Brain microvascular endothelial cell (primary cell): ENCODE measurements around the gene TTC4.
A peak's percentile ranks its signal among the peaks of the same experiment; 100 is the strongest.

Experiments used
- DNase-seq: peaks from one replicate; pipeline ENCODE4 v3.0.0-alpha.2; 2020
- H3K27ac ChIP-seq: fragments of 250-450 bp; sonication (Bioruptor Pico); 2 replicates; pipeline ENCODE4 v1.5.1; 2020; ENCODE audit warnings: mild to moderate bottlenecking, moderate library complexity
- H3K27me3 ChIP-seq: fragments of 250-450 bp; sonication (Bioruptor Pico); replicated peaks from 2 replicates; pipeline ENCODE4 v1.5.1; 2020; ENCODE audit warnings: mild to moderate bottlenecking
- H3K36me3 ChIP-seq: fragments of 250-450 bp; sonication (Bioruptor Pico); replicated peaks from 2 replicates; pipeline ENCODE4 v1.5.1; 2020; ENCODE audit warnings: mild to moderate bottlenecking
- H3K4me3 ChIP-seq: 2 replicates; pipeline ENCODE4 v1.5.1; 2011; ENCODE audit warnings: low read depth, mild to moderate bottlenecking, control low read depth, low read length, moderate library complexity
- in situ Hi-C: cut with HindIII; loops from 2 replicates; pipeline ENCODE4 v1.10.0; 2017; ENCODE audit warnings: low sequenced_read_pairs, low pct_ligation_motif_present
- TF ChIP-seq, protein P1 (sequence below): IDR thresholded peaks from 2 replicates; pipeline ENCODE4 v1.5.1; 2011; ENCODE audit warnings: low read depth, mild to moderate bottlenecking, moderate library complexity, low read length, control low read depth, inconsistent platforms; ENCODE audit errors: missing control alignments

TTC4 gene

GRCh38 chr1:54715493-54716298 lies at the start of gene TTC4:
TSS of gene TTC4 (plus strand) at chr1:54715861. CDS start at chr1:54715909, 48 bp downstream.
- Histone ChIP-seq H3K36me3 (peaks cover 11% of the 10 kb centered on the region), H3K27me3 (no peaks in the 10 kb centered on the region), H3K4me3 (peak within 1 kb of the TSS; percentile 93), H3K27ac (peak within 1 kb of the TSS; percentile 70)
- TF ChIP-seq, protein P1, sequence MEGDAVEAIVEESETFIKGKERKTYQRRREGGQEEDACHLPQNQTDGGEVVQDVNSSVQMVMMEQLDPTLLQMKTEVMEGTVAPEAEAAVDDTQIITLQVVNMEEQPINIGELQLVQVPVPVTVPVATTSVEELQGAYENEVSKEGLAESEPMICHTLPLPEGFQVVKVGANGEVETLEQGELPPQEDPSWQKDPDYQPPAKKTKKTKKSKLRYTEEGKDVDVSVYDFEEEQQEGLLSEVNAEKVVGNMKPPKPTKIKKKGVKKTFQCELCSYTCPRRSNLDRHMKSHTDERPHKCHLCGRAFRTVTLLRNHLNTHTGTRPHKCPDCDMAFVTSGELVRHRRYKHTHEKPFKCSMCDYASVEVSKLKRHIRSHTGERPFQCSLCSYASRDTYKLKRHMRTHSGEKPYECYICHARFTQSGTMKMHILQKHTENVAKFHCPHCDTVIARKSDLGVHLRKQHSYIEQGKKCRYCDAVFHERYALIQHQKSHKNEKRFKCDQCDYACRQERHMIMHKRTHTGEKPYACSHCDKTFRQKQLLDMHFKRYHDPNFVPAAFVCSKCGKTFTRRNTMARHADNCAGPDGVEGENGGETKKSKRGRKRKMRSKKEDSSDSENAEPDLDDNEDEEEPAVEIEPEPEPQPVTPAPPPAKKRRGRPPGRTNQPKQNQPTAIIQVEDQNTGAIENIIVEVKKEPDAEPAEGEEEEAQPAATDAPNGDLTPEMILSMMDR = no peak
- DNase-seq = peak; percentile 62
- in situ Hi-C loops = no loop called here

DNA sequence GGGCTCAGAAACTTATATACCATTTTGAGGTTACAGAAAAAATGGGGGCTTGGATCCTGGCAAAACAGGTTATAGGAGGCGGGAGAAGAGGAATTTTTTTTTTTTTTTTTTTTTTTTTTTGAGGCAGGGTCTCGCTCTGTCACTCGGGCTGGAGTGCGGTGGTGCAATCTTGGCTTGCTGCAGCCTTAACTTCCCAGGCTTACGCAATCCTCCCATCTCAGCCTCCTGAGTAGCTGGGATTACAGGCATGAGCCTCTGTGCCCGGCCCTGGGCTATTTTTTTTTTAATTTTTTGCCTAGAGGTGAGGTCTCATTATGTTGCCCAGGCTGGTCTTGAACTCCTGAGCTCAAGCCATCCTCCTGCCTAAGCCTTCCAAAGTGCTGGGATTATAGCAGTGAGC lies 49.3 kb upstream of the TTC4 start:
- TF ChIP-seq, protein P1 = no peak
- no peaks in the 10 kb centered on the region for H3K27me3 ChIP-seq
- no peak overlapping the region for H3K27ac ChIP-seq
- H3K4me3 ChIP-seq = no peak overlapping the region
- in situ Hi-C loops = no loop called here
- H3K36me3 ChIP-seq = no peaks in the 10 kb centered on the region
- DNase-seq = no peak

- no peaks in the 10 kb centered on the region for H3K27me3 ChIP-seq
- TF ChIP-seq, protein P1 = no peak
- no peak for DNase-seq
- in situ Hi-C loops = no loop called here
- H3K27ac ChIP-seq = no peak overlapping the region
- no peaks in the 10 kb centered on the region for H3K36me3 ChIP-seq
- no peak overlapping the region for H3K4me3 ChIP-seq
Observed at GRCh38 chr1:54667797-54668196, 47.9 kb upstream of the TTC4 start.

DNA sequence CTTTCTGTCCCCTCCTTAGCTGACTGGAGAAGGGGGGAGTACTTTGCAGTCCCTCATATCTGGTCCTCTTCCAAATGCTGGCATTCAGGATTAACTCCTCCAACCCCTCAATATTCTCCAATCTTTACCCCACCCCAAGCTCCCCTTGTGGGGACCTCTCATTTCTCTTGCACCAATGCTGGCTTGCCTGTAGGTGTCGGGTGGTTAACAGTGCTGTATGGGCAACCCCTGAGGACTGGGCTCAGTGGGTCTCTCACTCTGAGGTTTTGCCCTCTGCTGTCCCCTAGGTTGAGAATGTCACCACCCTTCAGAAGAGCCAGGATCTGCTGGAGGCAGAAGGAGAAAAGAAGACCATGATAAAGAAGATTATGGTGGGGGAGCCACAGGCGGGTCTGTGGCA lies 47.1 kb upstream of the TTC4 start:
- Histone ChIP-seq H3K27ac (no peak overlapping the region), H3K36me3 (no peaks in the 10 kb centered on the region), H3K4me3 (no peak overlapping the region), H3K27me3 (no peaks in the 10 kb centered on the region)
- TF ChIP-seq, protein P1 = no peak
- in situ Hi-C loops = no loop called here
- no peak for DNase-seq

- TF ChIP-seq, protein P1 = peak; percentile 93
Observed at GRCh38 chr1:54671985-54672608, 43.6 kb upstream of the TTC4 start.

More at GRCh38 chr1:54671985-54672608, 43.6 kb upstream of the TTC4 start:
- Histone ChIP-seq H3K27ac (no peak overlapping the region), H3K36me3 (no peaks in the 10 kb centered on the region), H3K4me3 (no peak overlapping the region), H3K27me3 (no peaks in the 10 kb centered on the region)
- in situ Hi-C loops = no loop called here
- peak; percentile 54 for DNase-seq
